CD14-positive monocyte (primary cell): ENCODE results near the gene NFAM1. TPM values are rescaled to one million over a fixed set of nuclear protein-coding genes. Genes with fewer than 3 reads are reported as not detected.

Experiments
- DNase-seq, 3 donors: peaks; one replicate each; pipeline ENCODE4 v3.0.0-alpha.2; 2011 to 2022
- H2AFZ ChIP-seq: 2 replicates; pipeline ENCODE4 v1.6.0; 2012; ENCODE audit warnings: mild to moderate bottlenecking, low read depth, low read length, inconsistent platforms; ENCODE audit not compliant: insufficient read depth, poor library complexity, severe bottlenecking
- H3K27ac ChIP-seq, 2 donors: 1 replicate in 1 of 2; 2 replicates in 1 of 2; pipeline ENCODE4 v1.5.1; 2012 to 2013; ENCODE audit warnings: low read length in 2 of 2, control low read depth in 1 of 2, inconsistent platforms in 1 of 2, low read depth in 1 of 2, mild to moderate bottlenecking in 1 of 2
- H3K27me3 ChIP-seq, 2 donors: one replicate each; pipeline versions ENCODE4 v1.6.0 to v1.6.1; 2011 to 2013; ENCODE audit warnings: low read length in 2 of 2; ENCODE audit not compliant: control insufficient read depth in 2 of 2, insufficient read depth in 2 of 2
- H3K36me3 ChIP-seq, 2 donors: replicated peaks in 1 of 2; 1 replicate in 1 of 2; 2 replicates in 1 of 2; pipeline versions ENCODE4 v1.5.1 to v1.6.1; 2012 to 2013; ENCODE audit warnings: low read length in 2 of 2, control low read depth in 1 of 2, inconsistent platforms in 1 of 2, mild to moderate bottlenecking in 1 of 2; ENCODE audit not compliant: insufficient read depth in 2 of 2, control insufficient read depth in 1 of 2
- H3K4me1 ChIP-seq, 2 donors: 1 replicate in 1 of 2; 2 replicates in 1 of 2; pipeline versions ENCODE4 v1.5.1 to v1.6.1; 2012 to 2013; ENCODE audit warnings: low read length in 2 of 2, control low read depth in 1 of 2, inconsistent platforms in 1 of 2, mild to moderate bottlenecking in 1 of 2, moderate library complexity in 1 of 2; ENCODE audit not compliant: insufficient read depth in 2 of 2, control insufficient read depth in 1 of 2
- H3K4me2 ChIP-seq: replicated peaks from 2 replicates; pipeline ENCODE3; 2012; ENCODE audit warnings: low read length, moderate library complexity, mild to moderate bottlenecking; ENCODE audit not compliant: poor library complexity, severe bottlenecking; ENCODE audit errors: extremely low read depth
- H3K4me3 ChIP-seq, 3 experiments: fragments of 200-600 bp in 1 of 3; sonication (generic) in 1 of 3; replicated peaks in 1 of 3; 1 replicate in 2 of 3; 2 replicates in 1 of 3; pipeline ENCODE4 v1.5.1; 2011 to 2013; ENCODE audit warnings: low read length in 3 of 3, mild to moderate bottlenecking in 3 of 3, control low read depth in 2 of 3, low read depth in 2 of 3, inconsistent platforms in 1 of 3, moderate library complexity in 1 of 3
- H3K79me2 ChIP-seq: 2 replicates; pipeline ENCODE4 v1.6.0; 2012; ENCODE audit warnings: mild to moderate bottlenecking, control low read depth, inconsistent platforms, low read length, moderate library complexity; ENCODE audit not compliant: insufficient read depth
- H3K9ac ChIP-seq: 2 replicates; pipeline ENCODE4 v1.6.0; 2017; ENCODE audit warnings: low read length, mild to moderate bottlenecking; ENCODE audit not compliant: insufficient read depth, poor library complexity, severe bottlenecking
- H3K9me3 ChIP-seq, 2 donors: replicated peaks in 1 of 2; 1 replicate in 1 of 2; 2 replicates in 1 of 2; pipeline versions ENCODE4 v1.5.1 to v1.6.1; 2012 to 2013; ENCODE audit warnings: low read length in 2 of 2, control low read depth in 1 of 2; ENCODE audit not compliant: control insufficient read depth in 1 of 2, insufficient read depth in 1 of 2
- H4K20me1 ChIP-seq: 2 replicates; pipeline ENCODE4 v1.6.0; 2012; ENCODE audit warnings: mild to moderate bottlenecking, low read length, control low read depth, moderate library complexity; ENCODE audit not compliant: insufficient read depth
- H3K27ac Mint-ChIP-seq, 7 donors: one replicate each; pipeline ENCODE4 v1.8.0; 2020; ENCODE audit warnings: mild to moderate bottlenecking in 7 of 7, mixed read lengths in 7 of 7, moderate library complexity in 6 of 7, inconsistent platforms in 2 of 7
- H3K27me3 Mint-ChIP-seq, 3 donors: one replicate each; pipeline ENCODE4 v1.8.0; 2021 to 2022; ENCODE audit warnings: low read depth in 3 of 3, mild to moderate bottlenecking in 3 of 3, mixed read lengths in 3 of 3, moderate library complexity in 3 of 3, inconsistent platforms in 1 of 3
- H3K36me3 Mint-ChIP-seq, 2 donors: one replicate each; pipeline ENCODE4 v1.8.0; 2020; ENCODE audit warnings: mixed read lengths in 2 of 2, inconsistent platforms in 1 of 2, mild to moderate bottlenecking in 1 of 2
- H3K4me1 Mint-ChIP-seq: one replicate; pipeline ENCODE4 v1.8.0; 2020; ENCODE audit warnings: mild to moderate bottlenecking, mixed read lengths
- H3K4me3 Mint-ChIP-seq, 2 donors: one replicate each; pipeline ENCODE4 v1.8.0; 2020; ENCODE audit warnings: mild to moderate bottlenecking in 2 of 2, mixed read lengths in 2 of 2, moderate library complexity in 1 of 2
- H3K9me3 Mint-ChIP-seq, 7 donors: one replicate each; pipeline ENCODE4 v1.8.0; 2020 to 2022; ENCODE audit warnings: mixed read lengths in 7 of 7, mild to moderate bottlenecking in 6 of 7, moderate library complexity in 6 of 7, inconsistent platforms in 2 of 7
- CTCF ChIP-seq: fragments of 200-600 bp; IDR thresholded peaks from one replicate; pipeline ENCODE4 v1.8.0; 2022; ENCODE audit warnings: antibody characterized with exemption, mild to moderate bottlenecking
- WGBS: methylation state at CpG from one replicate; pipeline ENCODE4 v1.1.5; 2013; ENCODE audit warnings: missing lambda C conversion rate; ENCODE audit not compliant: insufficient coverage; 5-methylcytosine and 5-hydroxymethylcytosine counted together
- intact Hi-C, 2 donors: fragments of 100-400 bp; cut with micrococcal nuclease; formaldehyde crosslinking; loops; one replicate each; pipeline versions ENCODE4 v1.15.0 to v1.15.1; 2023
- polyA plus RNA-seq, 3 donors: library from polyadenylated mRNA; depleted of rRNA in 1 of 3; unstranded in 2 of 3; stranded (reverse) in 1 of 3; fragments of 300-500 nt in 2 of 3; fragments of >200 nt in 1 of 3; fragmentation: Illumina TruSeq in 2 of 3; gene quantifications; 1 replicate in 2 of 3; 2 replicates in 1 of 3; pipeline ENCODE4 v1.2.3, GENCODE V29; 2012 to 2021

The NFAM1 gene
- polyA plus RNA-seq, 3 donors: 36.0 to 71.0 (median 69.7) TPM

- no peak for DNase-seq
- TF ChIP-seq CTCF: no peak
- Mint-ChIP-seq H3K27ac (no peak overlapping the region), H3K4me1 (peaks cover 4% of the 10 kb centered on the region), H3K9me3 (peaks cover 0 to 11% (median 0%) of the 10 kb centered on the region in 7 donors), H3K36me3 (no peaks in the 10 kb centered on the region), H3K27me3 (peaks cover 48 to 59% (median 55%) of the 10 kb centered on the region in 3 donors), H3K4me3 (peak overlapping the region in 1 of 2 donors; percentile 67)
- H3K4me3 ChIP-seq: no peak overlapping the region
- intact Hi-C loops: no loop called here
- no peak overlapping the region for H3K9ac ChIP-seq
- H3K27me3 ChIP-seq: peaks cover 21 to 61% of the 10 kb centered on the region in 2 donors
- H3K9me3 ChIP-seq: peaks cover 0 to 5% of the 10 kb centered on the region in 2 donors
- WGBS: 2% methylated on average over 19 of the region's 26 CpGs
- no peaks in the 10 kb centered on the region for H3K4me1 ChIP-seq
- no peaks in the 10 kb centered on the region for H3K79me2 ChIP-seq
- no peaks in the 10 kb centered on the region for H4K20me1 ChIP-seq
- H2AFZ ChIP-seq: no peak overlapping the region
- H3K36me3 ChIP-seq: no peaks in the 10 kb centered on the region
- H3K4me2 ChIP-seq: no peak overlapping the region
- no peak overlapping the region for H3K27ac ChIP-seq
These were observed 91.3 kb downstream of the NFAM1 start for GRCh38 chr22:42340829-42341383.

- Histone ChIP-seq H3K27me3 (peaks cover 21 to 53% of the 10 kb centered on the region in 2 donors), H3K79me2 (no peaks in the 10 kb centered on the region), H3K4me3 (no peak overlapping the region), H3K27ac (no peak overlapping the region), H4K20me1 (no peaks in the 10 kb centered on the region), H3K36me3 (no peaks in the 10 kb centered on the region), H3K9ac (no peak overlapping the region), H3K4me1 (no peaks in the 10 kb centered on the region), H3K9me3 (peaks cover 0 to 5% of the 10 kb centered on the region in 2 donors), H2AFZ (no peak overlapping the region), H3K4me2 (no peak overlapping the region)
- no peak for TF ChIP-seq CTCF
- Mint-ChIP-seq H3K4me1 (peaks cover 4% of the 10 kb centered on the region), H3K9me3 (peaks cover 0 to 11% (median 0%) of the 10 kb centered on the region in 7 donors), H3K27ac (peak overlapping the region in 1 of 7 donors; percentile 66), H3K27me3 (peaks cover 45 to 53% (median 48%) of the 10 kb centered on the region in 3 donors), H3K4me3 (peak overlapping the region in 1 of 2 donors; percentile 46), H3K36me3 (no peaks in the 10 kb centered on the region)
- intact Hi-C loops: no loop called here
- 97% methylated on average over 3 of the region's 3 CpGs for WGBS
- DNase-seq: no peak
These were observed 92.1 kb downstream of the NFAM1 start for GRCh38 chr22:42340150-42340549.
